ENCODE data around the gene SMAD3.

Gene SMAD3

DNA sequence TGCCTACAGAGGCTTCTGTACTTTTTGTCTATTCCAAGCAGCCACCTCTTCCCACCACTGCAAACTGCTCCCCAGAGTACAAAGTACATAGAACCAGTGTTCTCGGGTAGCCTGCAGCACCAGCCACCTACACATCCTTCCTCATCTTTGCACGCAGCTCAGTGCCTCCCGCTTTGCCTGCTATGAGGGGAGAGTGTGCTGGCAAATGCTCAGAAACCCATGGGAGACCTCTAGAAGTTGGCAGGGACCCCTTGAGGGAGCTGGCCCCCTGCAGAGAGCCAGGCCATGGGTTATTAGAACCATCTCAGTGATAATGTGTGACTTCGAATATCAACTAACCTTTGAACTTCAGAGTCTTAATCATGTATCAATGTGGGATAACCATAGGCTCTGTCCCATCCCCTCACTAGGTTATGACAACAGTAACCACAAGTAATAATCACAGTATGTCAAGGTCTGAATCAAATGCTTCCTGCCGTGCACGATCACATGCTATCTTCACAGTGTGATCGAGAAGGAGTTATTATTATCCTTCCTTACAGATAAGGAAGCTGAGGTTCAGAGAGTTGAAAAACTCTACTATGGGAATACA is 22.8 kb upstream of the SMAD3 start:
- TF ChIP-seq, protein P1, sequence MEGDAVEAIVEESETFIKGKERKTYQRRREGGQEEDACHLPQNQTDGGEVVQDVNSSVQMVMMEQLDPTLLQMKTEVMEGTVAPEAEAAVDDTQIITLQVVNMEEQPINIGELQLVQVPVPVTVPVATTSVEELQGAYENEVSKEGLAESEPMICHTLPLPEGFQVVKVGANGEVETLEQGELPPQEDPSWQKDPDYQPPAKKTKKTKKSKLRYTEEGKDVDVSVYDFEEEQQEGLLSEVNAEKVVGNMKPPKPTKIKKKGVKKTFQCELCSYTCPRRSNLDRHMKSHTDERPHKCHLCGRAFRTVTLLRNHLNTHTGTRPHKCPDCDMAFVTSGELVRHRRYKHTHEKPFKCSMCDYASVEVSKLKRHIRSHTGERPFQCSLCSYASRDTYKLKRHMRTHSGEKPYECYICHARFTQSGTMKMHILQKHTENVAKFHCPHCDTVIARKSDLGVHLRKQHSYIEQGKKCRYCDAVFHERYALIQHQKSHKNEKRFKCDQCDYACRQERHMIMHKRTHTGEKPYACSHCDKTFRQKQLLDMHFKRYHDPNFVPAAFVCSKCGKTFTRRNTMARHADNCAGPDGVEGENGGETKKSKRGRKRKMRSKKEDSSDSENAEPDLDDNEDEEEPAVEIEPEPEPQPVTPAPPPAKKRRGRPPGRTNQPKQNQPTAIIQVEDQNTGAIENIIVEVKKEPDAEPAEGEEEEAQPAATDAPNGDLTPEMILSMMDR (conservative IDR thresholded peaks at IDR 0.05; ENCODE audit: low read length), result no peak
- no peak for DNase-seq (ENCODE audit: low read depth)
- H3K4me3 ChIP-seq (ENCODE audit: low read length), result no peak overlapping the region

DNA sequence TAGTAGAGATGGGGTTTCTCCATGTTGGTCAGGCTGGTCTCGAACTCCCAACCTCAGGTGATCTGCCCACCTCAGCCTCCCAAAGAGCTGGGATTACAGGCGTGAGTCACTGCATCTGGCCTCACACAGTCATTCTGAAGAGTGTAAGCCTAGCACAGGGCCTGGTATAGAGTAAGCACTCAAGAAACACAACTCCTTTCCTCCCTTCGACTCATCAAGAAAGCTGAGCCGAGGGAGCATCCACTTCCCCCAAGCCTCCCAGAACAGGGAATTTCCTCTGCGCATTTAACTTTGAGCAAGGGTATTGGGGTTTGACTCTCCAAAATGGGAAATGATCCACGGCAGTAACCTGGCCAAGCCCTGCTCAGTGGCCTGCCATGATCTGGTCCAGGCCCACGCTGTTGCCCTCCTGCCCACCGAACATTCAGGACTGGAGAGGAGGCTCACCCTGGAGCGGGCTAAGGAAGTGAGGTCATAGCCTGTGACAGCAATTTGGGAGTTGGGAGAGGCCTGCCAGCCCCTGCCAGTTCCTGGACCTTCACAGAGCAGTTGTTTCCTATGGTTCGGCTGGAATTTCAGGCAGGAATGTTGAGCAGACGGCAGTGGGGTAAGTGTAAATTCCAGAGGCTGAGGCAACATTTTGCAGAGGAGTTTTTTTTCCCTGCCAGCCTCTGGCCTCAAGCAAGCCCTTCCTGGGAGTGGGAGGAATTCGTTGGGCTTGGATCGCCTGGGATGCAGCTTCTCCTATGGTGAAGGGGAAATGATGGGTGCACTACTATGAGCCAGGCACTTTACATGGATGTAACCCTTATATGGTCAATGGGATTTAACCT is 21.2 kb upstream of the SMAD3 start:
- peak; percentile 96 for DNase-seq (ENCODE audit: low read depth)
- TF ChIP-seq, protein P1 (conservative IDR thresholded peaks at IDR 0.05; ENCODE audit: low read length), result no peak
- H3K4me3 ChIP-seq (ENCODE audit: low read length), result no peak overlapping the region

DNA sequence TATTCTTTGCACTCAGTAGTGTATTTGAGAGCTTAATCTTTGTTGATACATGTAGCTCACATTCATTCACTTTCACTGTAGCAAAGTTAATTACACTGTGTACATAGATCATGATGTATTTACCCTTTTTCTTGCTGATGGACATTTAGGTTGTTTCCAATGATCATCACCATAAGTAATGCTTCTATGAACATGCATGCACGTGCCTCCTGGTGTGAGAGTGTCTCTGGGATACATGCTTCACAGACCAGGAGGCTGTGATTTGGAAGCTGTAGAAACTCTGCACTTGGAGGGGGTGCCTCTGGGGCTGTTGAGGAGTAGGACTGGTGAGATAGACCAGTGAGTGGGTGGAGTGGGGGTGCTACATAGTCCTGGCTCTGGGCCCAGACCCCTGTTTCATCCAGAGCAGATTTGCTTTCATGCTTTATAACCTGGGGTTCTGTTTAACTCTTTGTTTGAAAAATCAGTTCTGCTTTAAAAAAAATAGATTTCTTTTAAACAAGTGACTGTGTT is 18.2 kb upstream of the SMAD3 start:
- no peak for DNase-seq (ENCODE audit: low read depth)
- TF ChIP-seq, protein P1 (conservative IDR thresholded peaks at IDR 0.05; ENCODE audit: low read length), result no peak
- no peak overlapping the region for H3K4me3 ChIP-seq (ENCODE audit: low read length)

DNA sequence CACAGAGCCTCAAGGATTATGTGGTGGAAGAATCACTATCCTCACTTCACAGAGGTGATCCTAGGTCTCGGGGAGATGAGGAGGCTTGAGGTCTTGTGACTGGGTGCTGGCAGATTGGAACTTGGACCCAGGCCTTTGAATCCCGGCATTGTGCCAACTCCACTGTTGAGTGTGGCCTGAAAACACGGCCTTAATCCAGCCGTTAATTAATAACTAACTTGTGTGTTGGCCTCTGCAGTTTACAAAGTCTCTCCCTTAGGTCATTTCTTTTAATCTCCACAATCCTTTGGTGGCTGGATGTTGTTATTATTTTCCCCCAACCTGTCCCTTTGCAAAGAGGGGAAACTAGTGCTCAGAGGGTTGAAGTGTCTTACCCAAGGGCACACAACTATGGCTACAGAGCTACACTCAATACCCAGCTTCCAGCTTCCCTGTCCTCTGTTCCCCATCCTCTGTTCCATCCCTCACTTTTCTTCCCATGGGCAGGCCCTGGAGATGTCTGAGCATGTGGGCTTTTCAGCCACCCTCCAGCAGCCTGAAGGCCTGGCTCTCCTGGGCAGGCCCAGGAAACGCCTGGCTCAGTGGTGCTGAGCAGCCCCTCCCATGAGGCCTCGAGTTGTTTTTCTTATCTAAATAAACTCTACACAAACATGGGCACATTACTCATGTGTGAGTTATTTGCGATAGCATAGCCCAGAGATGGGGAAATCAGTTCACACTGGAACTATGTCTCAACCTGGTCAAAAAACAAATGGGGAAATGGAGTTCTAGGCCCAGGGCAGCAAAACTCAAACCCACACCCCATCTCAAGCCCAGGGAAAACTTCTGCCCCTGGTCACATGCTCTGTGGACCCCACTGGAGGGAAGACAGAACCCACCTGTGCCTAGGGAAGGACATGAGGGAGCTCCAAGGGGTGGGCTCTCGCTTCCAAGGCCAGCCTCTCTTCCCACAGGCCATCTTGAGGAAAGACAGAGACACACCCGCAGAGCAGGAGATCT is 16.8 kb upstream of the SMAD3 start:
- peak; percentile 83 for DNase-seq (ENCODE audit: low read depth)
- TF ChIP-seq, protein P1 (conservative IDR thresholded peaks at IDR 0.05; ENCODE audit: low read length), result no peak
- no peak overlapping the region for H3K4me3 ChIP-seq (ENCODE audit: low read length)

DNA sequence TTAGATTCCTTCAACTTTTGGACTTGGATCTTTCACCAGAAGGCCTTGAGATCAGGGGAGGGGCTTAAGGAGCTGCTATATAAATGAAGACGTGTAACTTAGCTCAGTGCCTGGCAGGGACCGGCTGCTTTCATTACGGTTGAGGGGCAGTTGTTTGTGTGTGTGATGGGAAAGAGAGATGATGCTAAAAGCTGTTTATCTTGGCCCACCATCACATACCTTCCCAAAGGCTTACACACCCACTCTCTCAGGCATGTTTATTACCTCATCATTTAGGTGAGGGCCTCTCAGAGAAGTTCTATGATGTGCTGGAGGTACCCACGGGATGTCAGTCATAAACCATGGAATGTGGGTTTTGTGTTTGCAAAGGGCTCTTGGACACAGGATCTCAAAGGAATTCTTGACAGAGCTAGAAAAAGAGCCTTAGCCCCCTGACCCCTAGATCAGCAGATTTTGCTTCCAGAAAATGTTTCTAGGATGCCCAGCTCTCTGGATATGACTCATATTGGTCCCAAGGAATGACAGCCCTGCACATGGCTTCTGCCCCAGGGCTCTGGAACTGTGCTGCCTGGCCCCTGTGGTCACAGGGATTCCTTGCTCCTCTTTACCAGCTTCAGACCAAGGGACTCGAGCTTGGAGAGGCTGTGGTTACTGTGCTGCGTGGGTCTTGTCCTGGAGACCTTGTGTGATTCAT is 15.9 kb upstream of the SMAD3 start:
- DNase-seq (ENCODE audit: low read depth), result peak; percentile 80
- TF ChIP-seq, protein P1 (conservative IDR thresholded peaks at IDR 0.05; ENCODE audit: low read length), result no peak
- H3K4me3 ChIP-seq (ENCODE audit: low read length), result no peak overlapping the region

DNA sequence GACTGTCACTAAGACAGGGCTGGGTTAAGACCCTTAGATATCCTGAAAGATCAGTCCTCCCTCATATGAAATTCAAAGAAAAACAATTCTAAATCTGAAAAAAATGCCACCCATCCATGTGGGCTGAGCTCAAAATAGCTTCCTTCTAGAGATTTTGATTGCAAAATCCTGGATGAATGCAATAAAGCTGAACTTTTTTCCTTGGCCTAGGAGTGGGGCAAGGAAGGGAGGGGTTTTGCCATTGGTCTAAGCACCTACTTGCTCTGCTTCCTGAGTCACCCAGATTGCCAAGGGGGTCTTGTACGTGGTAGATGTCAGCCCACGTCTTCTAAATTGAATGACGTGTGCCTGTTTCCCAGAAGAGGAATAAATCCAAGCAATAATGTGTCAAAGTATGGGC is 15.3 kb upstream of the SMAD3 start:
- TF ChIP-seq, protein P1 (conservative IDR thresholded peaks at IDR 0.05; ENCODE audit: low read length), result no peak
- peak; percentile 67 for DNase-seq (ENCODE audit: low read depth)
- H3K4me3 ChIP-seq (ENCODE audit: low read length), result no peak overlapping the region
